ENCODE data around the gene ZNF488.
"Not testable (repeated sequence)": the region's sequence is repeated elsewhere in the genome, so short reads cannot be mapped to it uniquely, and the experiment has no call there.

The ZNF488 gene

DNA sequence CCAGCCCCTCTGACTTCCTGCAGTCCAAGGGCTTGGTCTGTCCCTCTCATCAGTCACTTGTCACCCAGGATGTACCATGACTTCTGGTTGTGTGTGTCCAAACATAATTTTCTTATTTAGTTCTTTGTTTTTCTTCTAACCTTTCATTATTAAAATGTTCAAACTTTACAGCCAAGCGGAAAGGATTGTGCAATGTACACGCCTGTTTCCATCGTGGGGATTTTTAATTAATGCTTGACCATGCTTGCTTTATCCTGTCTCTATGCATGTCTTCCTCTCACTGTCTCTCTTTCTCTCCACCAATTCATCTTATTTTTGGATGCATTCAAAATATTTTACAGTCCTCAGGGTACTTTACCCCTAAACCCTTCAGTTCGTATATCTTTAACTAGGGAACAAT is 26.2 kb upstream of the ZNF488 start:
- no peak for DNase-seq (ENCODE audit: extremely low read depth in 1 of 2, low read depth in 1 of 2)

DNA sequence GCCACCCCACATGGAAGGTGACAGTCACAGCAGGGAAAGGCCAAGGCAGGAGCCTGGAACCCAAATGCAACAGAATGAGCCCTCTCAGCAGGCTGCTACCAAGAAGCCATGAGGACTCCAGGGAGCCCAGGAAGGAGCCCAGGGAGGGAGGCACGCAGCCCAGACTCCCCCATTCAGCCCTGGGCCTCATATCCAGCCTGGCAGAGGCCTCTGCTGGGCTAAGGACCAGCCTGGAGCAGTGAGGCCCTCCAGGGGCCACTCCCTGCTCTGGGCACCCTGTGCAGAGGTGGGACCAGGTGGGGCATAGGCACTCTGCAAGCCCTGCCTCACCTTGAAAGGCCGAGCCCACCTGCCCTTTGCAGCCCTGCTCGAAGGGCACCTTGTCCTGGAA is 25.8 kb upstream of the ZNF488 start:
- DNase-seq (ENCODE audit: extremely low read depth in 1 of 2, low read depth in 1 of 2) = no peak

DNA sequence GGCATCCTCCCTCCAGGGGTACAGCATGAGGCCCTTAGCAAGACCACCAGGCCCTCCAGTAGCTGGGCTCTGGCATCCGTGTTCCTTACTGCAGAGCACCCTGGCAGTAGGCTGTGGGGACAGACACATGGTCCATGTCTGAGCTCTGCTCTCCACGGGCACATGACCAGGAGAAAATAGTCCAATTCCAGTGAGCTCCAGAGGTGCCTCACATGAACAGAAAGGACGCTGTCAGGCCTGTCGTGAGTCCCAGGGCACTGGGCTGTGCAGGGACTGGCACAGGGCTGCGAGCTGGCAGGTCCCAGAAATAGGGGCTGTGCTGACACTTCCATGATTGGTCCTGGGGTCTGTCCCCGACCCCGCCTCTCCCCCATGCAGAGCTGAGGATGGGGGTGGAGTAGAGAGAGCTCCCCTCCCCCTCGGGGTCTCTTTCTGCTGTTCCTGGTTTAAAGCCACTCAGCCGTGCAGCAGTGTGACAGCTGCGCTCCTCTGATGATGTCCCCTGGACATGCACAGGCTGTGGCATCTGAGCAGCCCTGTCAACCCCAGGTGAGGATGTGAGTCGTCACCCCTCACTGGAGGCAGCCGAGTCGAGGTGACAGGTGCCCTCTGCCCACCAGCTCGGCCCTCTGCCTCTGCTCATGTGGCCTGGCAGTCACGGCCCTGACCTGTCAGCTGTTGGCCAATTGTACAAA is 25.2 kb upstream of the ZNF488 start:
- no peak for DNase-seq (ENCODE audit: extremely low read depth in 1 of 2, low read depth in 1 of 2)

DNA sequence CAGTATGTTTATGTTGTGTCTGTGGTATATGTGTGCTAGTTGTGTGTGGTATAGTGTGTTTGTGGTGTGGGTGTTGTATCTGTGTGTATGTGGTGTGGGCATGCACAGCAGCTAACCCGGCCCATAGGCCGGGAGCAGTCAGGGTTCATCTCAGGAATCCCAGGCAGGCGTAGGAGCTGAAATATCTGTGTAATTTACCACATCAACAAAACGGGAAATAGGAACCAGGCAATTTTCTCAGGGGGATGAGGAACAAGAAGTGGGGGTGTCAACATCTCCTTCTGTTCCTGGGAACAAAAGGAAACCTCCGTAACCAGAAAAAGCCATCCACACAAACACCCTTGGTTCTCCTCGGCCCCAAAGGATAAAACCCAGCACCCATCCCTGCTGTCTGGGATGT is 24.5 kb upstream of the ZNF488 start:
- DNase-seq (ENCODE audit: extremely low read depth in 1 of 2, low read depth in 1 of 2) = no peak

DNA sequence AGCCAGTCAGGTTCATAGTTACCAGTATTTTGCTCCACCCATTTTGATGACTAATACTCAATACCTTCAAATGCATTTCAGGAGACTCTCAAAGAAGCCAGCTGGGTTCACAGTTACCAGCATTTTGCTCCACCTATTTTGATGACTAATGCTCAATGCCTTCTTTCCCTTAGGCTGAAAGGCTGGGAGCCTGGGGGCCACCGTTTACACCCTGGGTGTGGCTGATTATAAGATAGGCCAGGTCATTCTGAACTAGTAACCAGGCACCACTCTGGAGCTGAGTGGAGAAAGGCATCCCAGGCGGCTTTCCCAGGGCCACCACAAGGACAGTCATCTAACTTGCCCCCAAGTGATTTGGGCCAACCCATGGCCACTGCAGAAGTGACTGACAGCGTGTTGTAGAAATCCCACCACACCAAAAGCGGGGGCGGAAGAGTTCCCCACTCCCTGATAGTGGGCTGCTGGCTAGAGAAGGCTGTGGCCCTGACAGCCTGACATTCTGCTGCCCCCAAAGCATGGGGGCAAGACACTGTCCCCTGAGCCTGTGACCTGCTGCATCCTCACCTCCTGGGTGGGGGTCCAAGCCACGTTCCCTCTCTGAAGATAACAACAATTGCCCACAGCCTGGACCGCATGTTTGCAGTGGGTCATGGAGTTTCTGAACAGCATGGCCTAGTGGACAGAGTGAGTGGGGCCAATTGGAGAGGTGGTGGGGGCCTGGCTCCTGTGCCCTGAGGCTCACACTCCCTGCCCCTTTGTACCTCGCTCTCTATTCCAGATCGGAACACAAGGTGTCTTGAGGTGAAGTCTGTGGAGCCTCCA is 23.0 kb upstream of the ZNF488 start:
- DNase-seq (ENCODE audit: extremely low read depth in 1 of 2, low read depth in 1 of 2) = no peak

DNA sequence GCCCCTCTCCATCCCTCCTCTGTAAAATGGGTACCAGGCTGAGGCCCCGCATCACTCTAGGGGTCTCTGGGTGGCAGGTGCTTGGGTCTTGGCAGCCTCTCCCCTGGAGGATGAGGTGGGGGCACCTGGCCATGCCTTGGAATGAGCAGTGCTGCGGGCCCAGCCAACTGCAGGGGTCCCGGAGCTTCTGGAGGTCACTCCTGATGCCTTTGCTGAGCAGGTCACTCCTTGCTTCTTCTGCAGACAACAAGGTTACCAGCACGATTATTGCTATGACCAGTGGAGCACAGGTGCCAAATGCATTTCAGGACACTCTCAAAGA is 22.4 kb upstream of the ZNF488 start:
- DNase-seq (ENCODE audit: extremely low read depth in 1 of 2, low read depth in 1 of 2) = no peak

DNA sequence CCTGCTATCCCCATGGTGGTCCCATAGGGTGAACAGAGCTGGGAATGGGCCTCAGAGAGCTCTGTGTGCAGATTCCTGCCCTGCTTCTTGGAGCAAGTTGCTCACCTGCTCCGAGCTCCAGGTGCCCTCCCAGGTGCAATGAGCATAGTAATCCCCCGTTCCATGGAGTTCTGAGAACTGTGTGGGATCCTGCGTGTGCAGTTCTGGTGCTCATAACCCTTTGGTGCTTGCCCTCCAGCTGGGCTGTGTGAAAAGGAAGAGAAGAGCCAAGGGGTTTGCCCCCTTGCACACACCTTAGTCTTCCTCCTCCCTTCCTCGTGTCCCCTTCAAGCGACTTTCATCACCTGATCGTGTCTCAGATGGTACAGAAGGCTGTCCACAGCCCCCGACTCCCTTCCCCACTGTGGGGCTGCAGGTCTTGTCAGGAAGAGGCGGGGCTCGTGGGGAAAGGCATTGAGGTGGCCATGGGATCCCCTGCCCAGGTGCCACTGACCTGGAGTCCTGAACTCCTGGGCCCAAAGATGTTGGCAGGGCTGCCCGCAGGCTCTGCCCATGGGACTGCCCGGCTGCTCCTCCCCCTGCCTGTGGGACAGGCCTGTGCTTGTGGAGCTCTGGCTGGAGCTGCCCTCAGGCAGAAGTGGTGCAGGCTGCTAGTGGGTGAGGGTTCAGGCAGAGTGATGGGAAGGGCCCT is 21.9 kb upstream of the ZNF488 start:
- DNase-seq (ENCODE audit: extremely low read depth in 1 of 2, low read depth in 1 of 2) = no peak

DNA sequence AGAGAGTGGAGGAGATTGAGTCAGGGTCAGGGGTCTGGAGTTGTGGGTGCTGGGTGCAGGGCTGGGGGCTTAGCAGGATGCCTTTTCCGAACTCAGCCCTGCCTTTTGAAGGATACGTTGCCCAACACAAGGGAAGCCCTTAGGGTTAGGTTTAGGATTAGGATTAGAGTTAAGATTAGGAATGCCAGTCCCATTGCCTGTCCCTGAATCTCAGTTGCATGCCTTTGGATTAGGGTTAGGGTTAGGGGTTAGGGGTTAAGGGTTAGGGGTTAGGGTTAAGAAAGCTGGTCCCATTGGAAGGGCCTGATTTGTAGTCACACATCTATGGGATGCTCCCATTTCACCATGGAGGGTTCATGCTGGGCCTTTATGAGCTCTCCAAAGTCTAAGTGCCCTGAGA is 20.8 kb upstream of the ZNF488 start:
- DNase-seq (ENCODE audit: extremely low read depth in 1 of 2, low read depth in 1 of 2) = no peak

DNA sequence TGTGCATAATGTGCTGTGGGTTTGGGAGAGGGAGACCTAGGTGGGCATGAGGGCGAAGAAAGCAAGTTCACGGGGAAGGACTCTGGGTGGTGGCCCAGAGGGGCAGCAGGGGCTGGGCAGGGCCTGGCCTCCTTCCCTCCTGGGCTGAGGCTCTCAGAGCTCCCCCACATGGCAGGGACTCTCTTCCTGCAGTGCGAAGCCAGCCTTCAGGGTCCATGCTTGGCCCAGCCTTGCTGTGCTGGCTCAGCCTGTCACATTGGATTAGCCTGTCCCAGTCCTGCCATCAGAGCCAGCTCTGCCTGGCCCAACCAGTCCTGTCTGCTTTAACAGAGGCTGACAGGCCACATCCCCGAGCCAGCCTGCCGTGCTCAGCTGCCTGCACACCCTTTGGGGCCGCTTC is 20.4 kb upstream of the ZNF488 start:
- DNase-seq (ENCODE audit: extremely low read depth in 1 of 2, low read depth in 1 of 2) = no peak

DNA sequence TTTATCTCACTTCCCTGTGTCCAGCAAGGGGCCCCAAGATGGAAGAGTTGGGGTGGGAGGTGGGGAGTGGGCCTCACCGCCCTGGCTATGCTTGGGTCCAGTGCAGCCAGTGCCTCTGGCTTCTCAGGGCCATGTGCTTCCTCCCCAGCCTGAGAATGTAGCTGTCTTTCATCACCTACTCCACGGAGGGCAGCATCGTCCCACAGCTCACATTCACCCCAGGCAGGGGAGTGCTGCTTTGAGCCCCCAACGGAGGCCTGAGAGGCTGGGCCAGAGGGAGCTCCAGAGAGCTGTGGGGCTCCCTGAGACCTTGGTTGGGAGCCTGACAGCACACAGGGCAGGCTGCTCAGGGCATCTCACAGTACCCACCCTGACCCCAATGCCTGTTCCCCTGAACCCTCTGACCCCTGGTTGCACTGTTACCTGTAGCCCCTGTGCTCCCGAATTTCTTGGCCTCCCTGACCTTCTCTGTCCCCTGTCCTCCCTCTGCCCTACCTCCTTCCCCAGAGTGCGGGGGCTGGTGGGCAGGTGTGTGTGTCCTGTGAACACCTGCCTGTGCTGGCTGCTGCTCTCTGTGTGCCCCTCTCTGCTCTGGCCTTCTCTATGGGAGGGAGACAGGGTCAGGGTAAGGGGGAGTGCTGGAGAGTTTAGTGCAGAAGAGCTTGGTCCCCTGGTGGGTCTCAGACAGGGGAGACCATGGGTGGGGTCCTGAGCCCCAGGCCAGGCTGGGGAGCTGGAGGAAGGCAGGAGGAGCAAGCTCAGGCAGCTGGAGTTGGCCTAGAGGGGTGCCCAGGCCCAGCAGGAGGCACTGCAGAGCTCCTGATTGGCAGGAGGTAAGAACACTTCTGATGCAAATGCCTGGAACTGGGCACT is 19.6 kb upstream of the ZNF488 start:
- no peak for DNase-seq (ENCODE audit: extremely low read depth in 1 of 2, low read depth in 1 of 2)

DNA sequence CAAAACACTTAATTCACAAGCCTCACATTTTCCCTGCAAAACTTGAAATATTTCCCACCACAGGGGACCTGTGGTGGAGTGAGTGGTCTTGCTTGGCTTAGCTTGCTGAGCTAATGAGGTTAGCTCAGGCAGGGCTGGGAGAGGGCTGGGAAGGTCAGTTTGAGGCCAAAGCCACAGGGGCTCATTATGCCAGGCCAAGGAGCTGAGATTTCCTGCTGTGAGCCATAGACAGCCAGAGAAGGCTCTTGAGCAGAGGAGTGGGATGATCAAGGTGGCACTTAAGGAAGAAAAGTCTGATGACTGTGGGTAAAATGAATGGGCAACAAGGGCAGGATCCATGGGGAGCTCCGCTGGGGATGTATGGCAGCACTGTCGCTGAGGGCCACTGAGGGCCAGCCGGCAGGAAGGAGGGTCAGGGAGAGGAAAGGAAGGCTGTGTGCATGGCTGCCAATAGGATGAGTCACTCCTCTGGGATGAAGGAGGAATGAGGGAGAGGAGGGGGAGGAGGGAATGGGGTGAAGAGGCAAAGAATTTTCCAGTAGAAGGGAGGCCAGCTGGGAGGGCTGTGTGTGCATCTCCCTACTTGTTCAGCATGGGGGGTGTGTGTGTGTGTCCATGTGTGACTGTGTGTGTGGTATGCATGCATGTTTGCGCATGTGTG is 18.7 kb upstream of the ZNF488 start:
- DNase-seq (ENCODE audit: extremely low read depth in 1 of 2, low read depth in 1 of 2) = no peak

DNA sequence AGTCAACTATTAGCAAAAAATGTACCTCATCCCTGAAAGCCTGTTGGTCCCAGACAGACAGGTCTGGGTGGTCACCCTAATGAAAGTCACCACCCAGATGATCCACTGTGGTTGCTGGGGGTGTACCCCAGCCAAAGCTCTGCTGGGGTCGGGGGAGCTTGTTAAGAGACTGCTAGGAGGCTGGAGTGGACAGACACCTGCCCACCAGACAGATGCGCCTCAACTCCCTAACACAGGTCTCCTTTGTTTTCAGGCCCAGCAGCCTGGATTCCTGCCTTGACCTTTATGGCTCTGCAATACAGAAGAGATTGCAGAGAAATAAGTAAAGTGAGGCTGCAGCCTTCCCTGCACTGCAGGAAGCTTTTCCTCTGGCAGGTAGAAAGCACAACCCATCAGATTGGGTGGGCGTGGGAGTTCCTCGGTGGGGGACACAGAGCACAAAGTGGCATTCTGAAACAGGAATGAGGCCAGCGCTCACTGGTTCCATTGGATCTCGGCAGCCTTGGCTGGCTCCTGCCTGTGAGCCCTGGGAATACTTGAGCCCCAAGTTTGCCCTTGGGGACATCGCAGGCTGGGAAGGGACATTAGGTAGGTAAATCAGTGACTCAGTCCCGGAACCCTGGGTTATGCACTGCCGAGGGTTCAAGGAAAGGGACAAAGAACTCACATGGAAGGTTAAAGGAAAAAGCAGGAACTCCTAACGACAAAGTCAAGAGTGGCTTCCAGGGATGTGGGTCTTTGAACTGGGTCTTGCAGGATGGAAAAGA is 18.0 kb upstream of the ZNF488 start:
- no peak for DNase-seq (ENCODE audit: extremely low read depth in 1 of 2, low read depth in 1 of 2)

DNA sequence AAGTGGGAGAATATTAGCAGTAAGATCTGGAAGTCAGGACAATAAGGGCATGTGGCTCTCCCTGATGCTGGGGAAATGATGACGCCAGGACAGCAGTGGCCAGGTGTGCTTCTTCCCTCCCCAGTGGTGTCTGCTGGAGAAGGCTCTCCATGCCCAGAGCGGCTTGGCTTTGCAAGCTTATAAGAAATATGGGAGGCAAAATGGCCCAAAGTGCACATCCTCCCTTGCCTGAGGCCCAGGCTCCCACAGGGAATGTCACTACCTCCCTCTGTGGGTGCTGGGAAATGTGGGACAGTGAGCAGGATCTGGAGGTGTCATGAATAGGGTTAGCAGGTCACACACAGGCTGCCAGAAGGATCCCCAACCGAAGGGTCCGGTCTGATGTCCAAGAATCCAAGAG is 17.1 kb upstream of the ZNF488 start:
- DNase-seq (ENCODE audit: extremely low read depth in 1 of 2, low read depth in 1 of 2) = no peak

DNA sequence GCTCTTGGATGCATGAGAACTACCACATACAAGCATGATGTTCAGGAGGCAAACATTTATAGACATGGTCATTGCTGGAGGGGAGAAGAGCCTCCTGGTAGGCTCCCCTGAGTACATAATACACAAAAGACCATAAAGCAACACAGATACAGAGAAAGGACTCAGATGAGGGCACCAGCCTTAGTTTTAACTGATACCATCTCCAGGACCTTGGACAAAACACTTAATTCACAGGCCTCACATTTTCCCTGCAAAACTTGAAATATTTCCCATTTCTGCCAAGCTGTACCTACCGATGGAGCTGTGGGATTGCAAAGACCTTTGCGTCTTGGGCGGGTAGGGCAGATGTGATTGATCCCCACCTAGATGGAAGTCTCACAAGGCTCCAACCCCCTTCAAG is 16.7 kb upstream of the ZNF488 start:
- DNase-seq (ENCODE audit: extremely low read depth in 1 of 2, low read depth in 1 of 2) = no peak

DNA sequence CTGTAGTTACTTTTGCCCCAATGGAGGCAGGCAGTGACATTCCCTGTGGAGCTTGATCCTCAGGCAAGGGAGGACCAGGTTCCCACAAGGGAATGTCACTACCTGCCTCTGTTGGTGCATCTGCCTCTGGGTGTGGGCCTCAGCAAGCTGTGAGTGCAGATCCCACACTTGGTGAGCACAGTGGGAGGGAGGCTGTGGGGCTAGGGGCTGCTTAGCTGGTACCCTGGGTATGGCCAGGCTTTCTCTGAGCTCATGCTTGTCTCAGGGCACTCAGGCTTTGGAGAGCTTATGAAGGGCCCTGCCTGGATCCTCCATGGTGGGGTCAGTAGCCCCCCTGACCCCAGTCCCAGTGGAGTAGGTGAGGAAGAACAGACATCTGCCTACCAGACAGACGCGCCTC is 16.2 kb upstream of the ZNF488 start:
- no peak for DNase-seq (ENCODE audit: extremely low read depth in 1 of 2, low read depth in 1 of 2)

DNA sequence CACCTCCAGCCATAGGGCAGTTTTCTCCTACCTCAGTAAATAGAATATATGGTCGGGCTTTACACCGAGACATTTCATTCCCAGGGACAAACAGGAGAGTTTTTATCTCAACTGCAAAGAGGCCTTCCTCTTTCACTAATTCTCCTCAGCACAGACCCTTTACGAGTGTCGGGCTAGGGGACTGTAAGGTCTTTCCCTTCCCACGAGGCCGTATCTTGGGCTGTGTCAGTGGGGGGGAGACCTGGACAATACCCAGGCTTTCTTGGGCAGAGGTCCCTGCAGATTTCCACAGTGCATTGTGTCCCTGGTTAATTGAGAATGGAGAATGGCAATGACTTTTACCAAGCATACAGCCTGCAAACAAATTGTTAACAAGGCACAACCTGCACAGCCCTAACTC is 13.2 kb upstream of the ZNF488 start:
- no peak for DNase-seq (ENCODE audit: extremely low read depth in 1 of 2, low read depth in 1 of 2)

DNA sequence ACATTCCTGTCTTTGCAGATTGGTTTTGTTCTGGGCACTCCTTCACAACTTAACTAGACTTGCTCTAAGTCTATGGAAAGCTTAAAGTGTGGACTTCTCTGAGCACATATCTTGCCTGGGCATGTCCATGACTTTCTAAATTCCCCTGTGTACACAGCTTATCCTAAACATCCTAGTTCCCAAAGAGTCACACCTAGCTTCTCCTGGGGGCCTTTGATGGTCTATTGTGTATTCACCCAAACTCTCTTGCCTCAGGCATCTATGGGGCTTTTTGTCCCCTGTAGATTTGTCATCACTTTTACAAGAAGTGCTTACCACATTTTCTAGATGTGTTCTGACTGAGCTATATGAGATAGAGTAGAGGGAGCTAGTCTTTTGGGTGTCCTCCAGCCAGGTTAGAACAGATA is 12.2 kb upstream of the ZNF488 start:
- DNase-seq (ENCODE audit: extremely low read depth in 1 of 2, low read depth in 1 of 2) = no peak

DNA sequence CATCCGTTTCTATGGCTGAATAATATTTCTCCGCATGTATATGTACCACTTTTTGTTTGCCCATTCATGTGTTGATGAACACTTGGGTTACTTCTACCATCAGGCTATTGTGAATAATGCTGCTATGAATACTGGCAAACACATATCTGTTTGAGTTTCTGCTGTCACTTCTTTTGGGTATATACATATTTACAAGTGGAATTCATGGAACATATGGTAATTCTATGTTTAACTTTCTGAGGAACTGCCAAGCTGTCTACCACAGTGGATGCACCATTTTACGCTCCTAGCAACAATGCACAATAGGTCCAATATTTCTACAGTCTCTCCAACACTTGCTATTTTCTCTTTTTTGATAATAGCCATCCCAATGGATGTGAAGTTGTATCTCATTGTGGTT is 5.5 kb upstream of the ZNF488 start:
- no peak for DNase-seq (ENCODE audit: extremely low read depth in 1 of 2, low read depth in 1 of 2)

DNA sequence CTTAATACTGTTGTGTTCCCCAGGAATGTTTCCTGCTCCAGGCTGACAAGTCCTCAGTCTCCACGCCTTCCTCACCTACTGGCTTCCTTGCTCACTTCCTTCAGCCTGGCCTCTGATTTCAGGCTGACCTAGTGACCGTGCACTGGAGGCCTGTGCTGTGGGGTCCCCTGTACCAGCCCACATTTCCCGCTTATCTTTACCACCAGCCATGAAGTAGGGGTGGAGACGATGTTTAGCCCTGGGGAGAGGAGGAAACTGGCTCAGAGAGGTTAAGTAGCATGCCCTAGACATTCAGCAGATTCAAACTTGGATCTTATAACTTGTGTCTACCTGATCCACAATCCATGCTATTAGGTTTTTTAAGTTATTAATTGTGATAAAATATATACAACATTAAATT is 4.8 kb upstream of the ZNF488 start:
- no peak for DNase-seq (ENCODE audit: extremely low read depth in 1 of 2, low read depth in 1 of 2)

DNA sequence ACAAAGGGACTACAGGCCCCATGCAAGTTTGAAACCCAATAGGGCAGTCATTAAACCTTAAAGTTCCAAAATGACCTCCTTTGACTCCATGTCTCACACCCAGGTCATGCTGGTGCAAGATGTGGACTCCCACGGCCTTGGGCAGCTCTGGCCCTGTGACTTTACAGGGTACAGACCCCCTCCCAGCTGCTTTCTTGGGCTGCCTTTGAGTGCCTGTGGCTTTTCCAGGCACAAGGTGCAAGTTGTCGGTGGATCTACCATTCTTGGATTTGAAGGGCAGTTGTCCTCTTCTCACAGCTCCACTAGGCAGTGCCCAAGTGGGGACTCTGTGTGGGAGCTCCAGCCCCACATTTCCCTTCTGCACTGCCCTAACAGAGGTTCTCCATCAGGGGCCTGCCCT is 2.0 kb upstream of the ZNF488 start:
- DNase-seq (ENCODE audit: extremely low read depth in 1 of 2, low read depth in 1 of 2) = not testable (repeated sequence)
